GM10248 (cell line): ENCODE measurements around the gene BRICD5.

Experiments
- CTCF ChIA-PET: fragments of 300-600 bp; sonication (Branson Sonifier 250); formaldehyde crosslinking; extraction: SDS; loops from one replicate; lab custom pipeline; 2021; ENCODE audit warnings: antibody characterized with exemption; lab: Yijun Ruan, JAX
- POLR2A ChIA-PET: fragments of 350-650 bp; sonication (Branson Sonifier 250); formaldehyde crosslinking; extraction: SDS; loops from one replicate; lab custom pipeline; 2020; ENCODE audit warnings: antibody characterized with exemption; lab: Yijun Ruan, JAX
- DNase-seq: peaks from one replicate; pipeline ENCODE4 v3.0.0; 2012; ENCODE audit errors: extremely low spot score
- TF ChIP-seq, protein P1 (sequence below): IDR thresholded peaks from 2 replicates; pipeline ENCODE4 v1.5.1; 2012; ENCODE audit warnings: mild to moderate bottlenecking, low read depth; ENCODE audit errors: extremely low read depth, missing control alignments, control extremely low read depth

Gene BRICD5

DNA sequence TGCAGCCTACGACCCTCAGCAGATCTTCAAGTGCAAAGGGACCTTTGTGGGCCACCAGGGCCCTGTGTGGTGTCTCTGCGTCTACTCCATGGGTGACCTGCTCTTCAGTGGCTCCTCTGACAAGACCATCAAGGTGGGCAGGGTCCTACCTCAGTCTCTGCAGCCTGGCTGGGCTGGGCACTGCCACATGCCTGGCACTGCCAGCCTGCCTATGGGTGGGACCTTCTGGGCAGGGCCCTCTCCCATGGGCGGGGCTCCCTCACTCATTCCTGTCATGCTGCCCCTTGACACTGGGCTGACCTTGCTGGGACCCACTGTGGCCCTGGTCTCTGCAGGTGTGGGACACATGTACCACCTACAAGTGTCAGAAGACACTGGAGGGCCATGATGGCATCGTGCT lies 36.7 kb downstream of the BRICD5 start:
- TF ChIP-seq, protein P1, sequence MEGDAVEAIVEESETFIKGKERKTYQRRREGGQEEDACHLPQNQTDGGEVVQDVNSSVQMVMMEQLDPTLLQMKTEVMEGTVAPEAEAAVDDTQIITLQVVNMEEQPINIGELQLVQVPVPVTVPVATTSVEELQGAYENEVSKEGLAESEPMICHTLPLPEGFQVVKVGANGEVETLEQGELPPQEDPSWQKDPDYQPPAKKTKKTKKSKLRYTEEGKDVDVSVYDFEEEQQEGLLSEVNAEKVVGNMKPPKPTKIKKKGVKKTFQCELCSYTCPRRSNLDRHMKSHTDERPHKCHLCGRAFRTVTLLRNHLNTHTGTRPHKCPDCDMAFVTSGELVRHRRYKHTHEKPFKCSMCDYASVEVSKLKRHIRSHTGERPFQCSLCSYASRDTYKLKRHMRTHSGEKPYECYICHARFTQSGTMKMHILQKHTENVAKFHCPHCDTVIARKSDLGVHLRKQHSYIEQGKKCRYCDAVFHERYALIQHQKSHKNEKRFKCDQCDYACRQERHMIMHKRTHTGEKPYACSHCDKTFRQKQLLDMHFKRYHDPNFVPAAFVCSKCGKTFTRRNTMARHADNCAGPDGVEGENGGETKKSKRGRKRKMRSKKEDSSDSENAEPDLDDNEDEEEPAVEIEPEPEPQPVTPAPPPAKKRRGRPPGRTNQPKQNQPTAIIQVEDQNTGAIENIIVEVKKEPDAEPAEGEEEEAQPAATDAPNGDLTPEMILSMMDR: no peak
- CTCF ChIA-PET: no interaction called here
- DNase-seq: no peak
- POLR2A ChIA-PET: interaction anchor here (3.1 kb wide), 1 partner anchor 18 kb away, joined by 12 read pairs; the partner anchor contains the start of gene TRAF7

DNA sequence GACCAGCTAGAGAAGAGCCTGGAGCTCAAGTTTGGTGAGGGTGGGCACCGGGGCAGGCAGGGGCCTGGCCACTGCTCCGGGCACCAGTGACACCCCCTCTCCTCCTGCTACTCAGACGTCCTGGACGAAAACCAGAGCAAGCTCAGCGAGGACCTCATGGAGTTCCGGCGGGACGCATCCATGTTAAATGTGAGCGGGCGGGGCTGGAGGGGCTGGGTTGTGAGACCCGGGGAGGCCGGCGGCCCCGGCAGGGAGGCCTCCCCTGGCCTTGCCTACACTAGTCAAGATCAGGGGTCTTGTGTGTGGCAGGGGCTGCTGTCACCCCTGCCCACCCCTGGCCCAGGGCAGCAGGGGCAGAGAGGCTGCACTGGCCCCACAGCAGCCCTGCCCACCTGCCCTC lies 37.3 kb downstream of the BRICD5 start:
- TF ChIP-seq, protein P1: no peak
- no peak for DNase-seq
- POLR2A ChIA-PET: interaction anchor here (3.1 kb wide), 1 partner anchor 18 kb away, joined by 12 read pairs; the partner anchor contains the start of gene TRAF7
- CTCF ChIA-PET: no interaction called here

DNA sequence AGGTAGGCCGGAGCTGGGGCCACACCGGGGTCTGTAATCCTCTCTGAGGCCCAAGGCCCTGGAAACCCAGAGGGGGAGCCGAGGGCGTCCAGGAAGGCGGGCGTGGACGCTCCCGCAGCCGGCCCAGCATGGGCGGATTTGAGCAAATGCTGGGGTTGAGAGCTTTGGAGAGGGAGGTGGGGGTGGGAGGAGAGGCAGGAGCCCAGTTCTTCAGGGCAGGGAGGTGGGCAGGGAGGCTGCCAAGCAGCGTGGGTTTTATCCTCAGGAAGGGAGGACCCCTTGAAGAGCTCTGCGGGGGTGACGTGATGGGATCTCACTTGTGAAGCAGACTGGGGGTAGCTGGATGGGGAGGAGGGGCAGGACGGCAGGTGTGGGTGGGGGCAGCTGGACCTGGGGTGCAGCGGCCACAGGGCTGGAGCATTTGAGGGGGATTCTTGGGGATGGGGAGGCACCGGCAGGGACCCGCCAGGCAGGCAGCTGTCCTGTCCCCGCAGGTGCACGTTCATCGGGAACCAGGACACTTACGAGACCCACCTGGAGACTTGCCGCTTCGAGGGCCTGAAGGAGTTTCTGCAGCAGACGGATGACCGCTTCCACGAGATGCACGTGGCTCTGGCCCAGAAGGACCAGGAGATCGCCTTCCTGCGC lies 37.9 kb downstream of the BRICD5 start:
- ChIA-PET CTCF (no interaction called here), POLR2A (interaction anchor here (0.6 to 3.1 kb wide), 3 partner anchors 17 to 347 kb away, joined by 3 to 12 read pairs (median 3); partner anchors contain the start of genes AMDHD2 and TRAF7)
- TF ChIP-seq, protein P1: no peak
- DNase-seq: no peak

GRCh38 chr16:2171601-2172178 lies 39.0 kb downstream of the BRICD5 start:
- DNase-seq: no peak
- POLR2A ChIA-PET: interaction anchor here (3.1 kb wide), 1 partner anchor 16 kb away, joined by 12 read pairs; the partner anchor contains the start of gene TRAF7
- TF ChIP-seq, protein P1: no peak
- CTCF ChIA-PET: interaction anchor here (1.7 kb wide), 1 partner anchor 16 kb away, joined by 3 read pairs; the partner anchor contains the start of gene TRAF7

- TF ChIP-seq, protein P1: no peak
- ChIA-PET POLR2A (no interaction called here), CTCF (interaction anchor here (1.6 to 1.7 kb wide), 2 partner anchors 16 to 30 kb away, joined by 3 to 4 read pairs; partner anchors contain the start of gene TRAF7)
- DNase-seq: no peak
Observed at GRCh38 chr16:2170587-2171435, 39.9 kb downstream of the BRICD5 start.

DNA sequence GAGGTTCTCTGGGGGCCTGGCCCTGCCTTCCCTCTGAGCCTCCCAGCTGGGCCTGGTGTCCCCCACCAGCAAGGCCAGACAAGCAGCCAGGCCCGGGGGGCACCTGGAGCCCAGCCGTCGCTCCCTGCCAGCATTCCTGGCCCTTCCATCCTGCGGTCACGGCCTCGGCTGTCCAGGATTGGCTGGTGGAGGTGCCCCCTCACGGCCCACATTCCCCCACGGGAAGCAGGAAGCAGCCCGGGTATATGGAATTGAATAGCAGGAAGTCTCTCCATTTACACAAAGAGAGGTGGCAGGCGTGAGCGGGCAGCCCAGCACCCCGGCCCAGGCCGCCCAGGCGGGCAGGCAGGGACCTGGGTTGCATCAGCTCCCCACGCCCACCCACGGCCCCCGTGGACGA lies 40.6 kb downstream of the BRICD5 start:
- no peak for DNase-seq
- CTCF ChIA-PET: interaction anchor here (1.6 kb wide), 1 partner anchor 29 kb away, joined by 4 read pairs; no protein-coding TSS in a partner anchor
- TF ChIP-seq, protein P1: no peak
- POLR2A ChIA-PET: interaction anchor here (3.8 kb wide), 1 partner anchor 15 kb away, joined by 15 read pairs; the partner anchor contains the start of gene TRAF7
